CD4-positive, CD25-positive, alpha-beta regulatory T cell (primary cell): ENCODE measurements around the gene GHR. TPM values are rescaled to one million over a fixed set of nuclear protein-coding genes. Genes with fewer than 3 reads are reported as not detected.

Source experiments
- ATAC-seq, 2 donors: fragments of 150-1000 bp; cut with Tn5 transposase; one replicate each; pipeline ENCODE4 v1.10.0; 2021; ENCODE audit warnings: low read depth in 2 of 2, moderate number of reproducible peaks in 2 of 2, moderate library complexity in 1 of 2
- DNase-seq, 3 donors: peaks; one replicate each; pipeline versions ENCODE4 v3.0.0 to v3.0.0-alpha.2; 2012 to 2022; ENCODE audit warnings: mixed read lengths in 1 of 3
- H3K27ac ChIP-seq: one replicate; pipeline ENCODE4 v1.7.0; 2013; ENCODE audit warnings: mild to moderate bottlenecking, low read length; ENCODE audit not compliant: insufficient read depth, poor library complexity, severe bottlenecking
- H3K27me3 ChIP-seq: one replicate; pipeline ENCODE4 v1.7.0; 2013; ENCODE audit warnings: low read length; ENCODE audit not compliant: control insufficient read depth, insufficient read depth
- H3K36me3 ChIP-seq: one replicate; pipeline ENCODE4 v1.7.0; 2013; ENCODE audit warnings: mild to moderate bottlenecking, low read length, moderate library complexity; ENCODE audit not compliant: control insufficient read depth, insufficient read depth
- H3K4me1 ChIP-seq: 2 replicates; pipeline ENCODE4 v1.7.0; 2013; ENCODE audit warnings: mild to moderate bottlenecking, low read length; ENCODE audit not compliant: insufficient read depth, control insufficient read depth, poor library complexity, severe bottlenecking
- H3K4me3 ChIP-seq: one replicate; pipeline ENCODE4 v1.7.0; 2013; ENCODE audit warnings: low read depth, mild to moderate bottlenecking, low read length, moderate library complexity
- H3K9me3 ChIP-seq, 2 experiments: 1 replicate in 1 of 2; 2 replicates in 1 of 2; pipeline ENCODE4 v1.7.0; 2013; ENCODE audit warnings: low read length in 2 of 2, mild to moderate bottlenecking in 1 of 2, moderate library complexity in 1 of 2; ENCODE audit not compliant: control insufficient read depth in 2 of 2
- H3K27ac Mint-ChIP-seq, 3 donors: one replicate each; pipeline ENCODE4 v1.8.0; 2020 to 2022; ENCODE audit warnings: mild to moderate bottlenecking in 3 of 3, mixed read lengths in 3 of 3, moderate library complexity in 2 of 3
- H3K27me3 Mint-ChIP-seq: one replicate; pipeline ENCODE4 v1.8.0; 2022; ENCODE audit warnings: mild to moderate bottlenecking, mixed read lengths
- H3K36me3 Mint-ChIP-seq: one replicate; pipeline ENCODE4 v1.8.0; 2020; ENCODE audit warnings: mixed read lengths
- H3K4me1 Mint-ChIP-seq, 4 donors: one replicate each; pipeline ENCODE4 v1.8.0; 2020 to 2022; ENCODE audit warnings: mixed read lengths in 4 of 4, mild to moderate bottlenecking in 1 of 4
- H3K4me3 Mint-ChIP-seq, 4 donors: one replicate each; pipeline ENCODE4 v1.8.0; 2020 to 2022; ENCODE audit warnings: mild to moderate bottlenecking in 4 of 4, mixed read lengths in 4 of 4, moderate library complexity in 3 of 4
- H3K9me3 Mint-ChIP-seq, 7 donors: one replicate each; pipeline ENCODE4 v1.8.0; 2020 to 2022; ENCODE audit warnings: mixed read lengths in 7 of 7, mild to moderate bottlenecking in 3 of 7, moderate library complexity in 2 of 7
- polyA plus RNA-seq, 4 donors: library from polyadenylated mRNA; unstranded; fragments of 300-500 nt; fragmentation: Illumina TruSeq; gene quantifications; one replicate each; pipeline ENCODE4 v1.2.3, GENCODE V29; 2021
- total RNA-seq: library from RNA; stranded (reverse); gene quantifications from one replicate; pipeline ENCODE4 v1.2.3, GENCODE V29; 2022

The GHR gene
- total and polyA plus RNA-seq, 5 donors from 2014 or later, result not detected

- Mint-ChIP-seq H3K27me3 (no peaks in the 10 kb centered on the region), H3K9me3 (peaks cover 0 to 1% (median 0%) of the 10 kb centered on the region in 7 donors)
Measured at GRCh38 chr5:42557689-42558088, 134.4 kb downstream of the GHR start.

GRCh38 chr5:42561656-42562055 is 138.4 kb downstream of the GHR start:
- Histone ChIP-seq H3K9me3 (no peaks in the 10 kb centered on the region), H3K27me3 (no peaks in the 10 kb centered on the region), H3K4me1 (no peaks in the 10 kb centered on the region), H3K4me3 (no peak overlapping the region), H3K36me3 (no peaks in the 10 kb centered on the region), H3K27ac (no peak overlapping the region)
- H3K4me3 Mint-ChIP-seq, result no peak overlapping the region
- DNase-seq (no peak), ATAC-seq (no peak)
- no peak overlapping the region for H3K27ac Mint-ChIP-seq
- H3K4me1 Mint-ChIP-seq, result no peaks in the 10 kb centered on the region
- no peaks in the 10 kb centered on the region for H3K36me3 Mint-ChIP-seq
- no peaks in the 10 kb centered on the region for H3K27me3 Mint-ChIP-seq
- H3K9me3 Mint-ChIP-seq, result peaks cover 0 to 1% (median 0%) of the 10 kb centered on the region in 7 donors

More at GRCh38 chr5:42557689-42558088, 134.4 kb downstream of the GHR start:
- Histone ChIP-seq H3K27me3 (no peaks in the 10 kb centered on the region), H3K9me3 (no peaks in the 10 kb centered on the region), H3K36me3 (no peaks in the 10 kb centered on the region), H3K4me3 (no peak overlapping the region), H3K27ac (no peak overlapping the region), H3K4me1 (no peaks in the 10 kb centered on the region)
- Mint-ChIP-seq H3K4me3 (no peak overlapping the region), H3K36me3 (no peaks in the 10 kb centered on the region), H3K27ac (no peak overlapping the region), H3K4me1 (no peaks in the 10 kb centered on the region)
- no peak for DNase-seq
- no peak for ATAC-seq

- Mint-ChIP-seq H3K27ac (no peak overlapping the region), H3K4me1 (no peaks in the 10 kb centered on the region), H3K4me3 (no peak overlapping the region), H3K36me3 (no peaks in the 10 kb centered on the region), H3K27me3 (peaks cover 4% of the 10 kb centered on the region), H3K9me3 (peaks cover 0 to 1% (median 0%) of the 10 kb centered on the region in 7 donors)
- H3K4me3 ChIP-seq, result no peak overlapping the region
- H3K27ac ChIP-seq, result no peak overlapping the region
- H3K9me3 ChIP-seq, result no peaks in the 10 kb centered on the region
- no peak for DNase-seq
- H3K36me3 ChIP-seq, result no peaks in the 10 kb centered on the region
- ATAC-seq, result no peak
- H3K27me3 ChIP-seq, result peaks cover 4% of the 10 kb centered on the region
- no peaks in the 10 kb centered on the region for H3K4me1 ChIP-seq
Measured at GRCh38 chr5:42564689-42565356, 141.6 kb downstream of the GHR start.

- Histone ChIP-seq H3K9me3 (no peaks in the 10 kb centered on the region), H3K4me1 (no peaks in the 10 kb centered on the region), H3K36me3 (no peaks in the 10 kb centered on the region), H3K27ac (no peak overlapping the region), H3K27me3 (peaks cover 4% of the 10 kb centered on the region), H3K4me3 (no peak overlapping the region)
- H3K27ac Mint-ChIP-seq, result no peak overlapping the region
- DNase-seq, result no peak
- no peaks in the 10 kb centered on the region for H3K4me1 Mint-ChIP-seq
- H3K9me3 Mint-ChIP-seq, result no peaks in the 10 kb centered on the region
- no peaks in the 10 kb centered on the region for H3K36me3 Mint-ChIP-seq
- H3K4me3 Mint-ChIP-seq, result no peak overlapping the region
- H3K27me3 Mint-ChIP-seq, result peaks cover 4% of the 10 kb centered on the region
- ATAC-seq, result no peak
Measured at GRCh38 chr5:42566652-42567295, 143.5 kb downstream of the GHR start.

GRCh38 chr5:42569325-42569724 is 146.1 kb downstream of the GHR start:
- Mint-ChIP-seq H3K27ac (no peak overlapping the region), H3K9me3 (no peaks in the 10 kb centered on the region), H3K4me1 (no peaks in the 10 kb centered on the region), H3K36me3 (no peaks in the 10 kb centered on the region), H3K27me3 (peaks cover 4% of the 10 kb centered on the region), H3K4me3 (no peak overlapping the region)
- DNase-seq (no peak), ATAC-seq (no peak)
- Histone ChIP-seq H3K27me3 (peaks cover 4% of the 10 kb centered on the region), H3K9me3 (no peaks in the 10 kb centered on the region), H3K4me1 (no peaks in the 10 kb centered on the region), H3K4me3 (no peak overlapping the region), H3K36me3 (no peaks in the 10 kb centered on the region), H3K27ac (no peak overlapping the region)

GRCh38 chr5:42569953-42570548 is 146.8 kb downstream of the GHR start:
- ATAC-seq (no peak), DNase-seq (no peak)
- Mint-ChIP-seq H3K4me1 (no peaks in the 10 kb centered on the region), H3K27ac (no peak overlapping the region), H3K9me3 (no peaks in the 10 kb centered on the region), H3K4me3 (no peak overlapping the region), H3K27me3 (peaks cover 4% of the 10 kb centered on the region), H3K36me3 (no peaks in the 10 kb centered on the region)
- Histone ChIP-seq H3K36me3 (no peaks in the 10 kb centered on the region), H3K4me3 (no peak overlapping the region), H3K27me3 (peaks cover 4% of the 10 kb centered on the region), H3K27ac (no peak overlapping the region), H3K9me3 (no peaks in the 10 kb centered on the region), H3K4me1 (no peaks in the 10 kb centered on the region)

GRCh38 chr5:42570966-42571960 is 148.0 kb downstream of the GHR start:
- Mint-ChIP-seq H3K4me1 (no peaks in the 10 kb centered on the region), H3K4me3 (no peak overlapping the region), H3K27me3 (peaks cover 4% of the 10 kb centered on the region), H3K9me3 (no peaks in the 10 kb centered on the region), H3K27ac (no peak overlapping the region), H3K36me3 (no peaks in the 10 kb centered on the region)
- ATAC-seq (no peak), DNase-seq (no peak)
- H3K4me1 ChIP-seq, result no peaks in the 10 kb centered on the region
- H3K27me3 ChIP-seq, result peaks cover 4% of the 10 kb centered on the region
- no peaks in the 10 kb centered on the region for H3K9me3 ChIP-seq
- no peak overlapping the region for H3K4me3 ChIP-seq
- H3K36me3 ChIP-seq, result no peaks in the 10 kb centered on the region
- H3K27ac ChIP-seq, result no peak overlapping the region
